Measurements from ENCODE around the gene CNIH2.

GRCh38 chr11:66267379-66268243 is 10.4 kb upstream of the CNIH2 start:
- TF ChIP-seq TARDBP (IDR thresholded peaks at IDR 0.05): no peak
- TF ChIP-seq ARNT (IDR thresholded peaks at IDR 0.05): no peak
- no peak for TF ChIP-seq BHLHE40 (IDR thresholded peaks at IDR 0.05; ENCODE audit: borderline replicate concordance)
- TF ChIP-seq FOXM1 (IDR thresholded peaks at IDR 0.05; ENCODE audit: borderline replicate concordance): no peak
- TF ChIP-seq PKNOX1 (IDR thresholded peaks at IDR 0.05): no peak
- no peak for TF ChIP-seq ELF4 (IDR thresholded peaks at IDR 0.05)
- no peak for TF ChIP-seq SP1 (IDR thresholded peaks at IDR 0.05)
- TF ChIP-seq SUZ12 (IDR thresholded peaks at IDR 0.05): no peak
- no peak for TF ChIP-seq FOXK2 (IDR thresholded peaks at IDR 0.05)
- no peak for TF ChIP-seq ZNF384 (IDR thresholded peaks at IDR 0.05)
- TF ChIP-seq NFRKB (IDR thresholded peaks at IDR 0.05): no peak

Data from HEK293T (cell line).